Upper lobe of left lung (tissue), 4 donors: ENCODE measurements around the gene TSGA10.

Source experiments
- POLR2AphosphoS5 ChIP-seq, 2 donors: sonication (generic); formaldehyde crosslinking; IDR thresholded peaks; one replicate each; pipeline ENCODE4 v1.5.1; 2017; ENCODE audit warnings: antibody characterized with exemption in 2 of 2
- TF ChIP-seq, protein P1 (sequence below), 6 experiments: fragments of 450-650 bp in 4 of 6; fragments of 200-600 bp in 2 of 6; sonication (generic) in 2 of 6; IDR thresholded peaks; one replicate each; pipeline ENCODE4 v1.5.1; 2016 to 2019; ENCODE audit warnings: antibody characterized with exemption in 6 of 6

DNA sequence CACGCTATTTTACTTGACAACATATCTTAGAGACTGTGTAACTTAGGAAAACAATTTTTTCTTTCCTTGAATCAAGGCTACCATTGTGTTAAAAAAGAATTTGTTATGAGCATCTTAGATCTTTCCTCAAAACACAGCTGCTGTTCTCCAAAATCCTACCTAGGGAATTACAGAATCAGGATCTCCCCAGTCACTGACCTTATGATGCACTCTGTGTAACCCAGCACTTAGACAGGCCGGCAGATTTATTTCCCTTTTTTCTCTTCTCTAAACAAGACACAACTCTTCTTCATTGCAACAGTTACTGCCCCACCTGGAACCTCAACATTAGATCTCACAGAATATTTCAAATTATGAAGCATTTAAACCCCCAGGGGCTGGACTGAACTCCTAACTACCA is 26.8 kb downstream of the TSGA10 start:
- TF ChIP-seq, protein P1, sequence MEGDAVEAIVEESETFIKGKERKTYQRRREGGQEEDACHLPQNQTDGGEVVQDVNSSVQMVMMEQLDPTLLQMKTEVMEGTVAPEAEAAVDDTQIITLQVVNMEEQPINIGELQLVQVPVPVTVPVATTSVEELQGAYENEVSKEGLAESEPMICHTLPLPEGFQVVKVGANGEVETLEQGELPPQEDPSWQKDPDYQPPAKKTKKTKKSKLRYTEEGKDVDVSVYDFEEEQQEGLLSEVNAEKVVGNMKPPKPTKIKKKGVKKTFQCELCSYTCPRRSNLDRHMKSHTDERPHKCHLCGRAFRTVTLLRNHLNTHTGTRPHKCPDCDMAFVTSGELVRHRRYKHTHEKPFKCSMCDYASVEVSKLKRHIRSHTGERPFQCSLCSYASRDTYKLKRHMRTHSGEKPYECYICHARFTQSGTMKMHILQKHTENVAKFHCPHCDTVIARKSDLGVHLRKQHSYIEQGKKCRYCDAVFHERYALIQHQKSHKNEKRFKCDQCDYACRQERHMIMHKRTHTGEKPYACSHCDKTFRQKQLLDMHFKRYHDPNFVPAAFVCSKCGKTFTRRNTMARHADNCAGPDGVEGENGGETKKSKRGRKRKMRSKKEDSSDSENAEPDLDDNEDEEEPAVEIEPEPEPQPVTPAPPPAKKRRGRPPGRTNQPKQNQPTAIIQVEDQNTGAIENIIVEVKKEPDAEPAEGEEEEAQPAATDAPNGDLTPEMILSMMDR (IDR thresholded peaks at IDR 0.05), result no peak
- no peak for TF ChIP-seq POLR2AphosphoS5 (IDR thresholded peaks at IDR 0.05)
